Measurements from ENCODE around the gene KCNMA1.

DNA sequence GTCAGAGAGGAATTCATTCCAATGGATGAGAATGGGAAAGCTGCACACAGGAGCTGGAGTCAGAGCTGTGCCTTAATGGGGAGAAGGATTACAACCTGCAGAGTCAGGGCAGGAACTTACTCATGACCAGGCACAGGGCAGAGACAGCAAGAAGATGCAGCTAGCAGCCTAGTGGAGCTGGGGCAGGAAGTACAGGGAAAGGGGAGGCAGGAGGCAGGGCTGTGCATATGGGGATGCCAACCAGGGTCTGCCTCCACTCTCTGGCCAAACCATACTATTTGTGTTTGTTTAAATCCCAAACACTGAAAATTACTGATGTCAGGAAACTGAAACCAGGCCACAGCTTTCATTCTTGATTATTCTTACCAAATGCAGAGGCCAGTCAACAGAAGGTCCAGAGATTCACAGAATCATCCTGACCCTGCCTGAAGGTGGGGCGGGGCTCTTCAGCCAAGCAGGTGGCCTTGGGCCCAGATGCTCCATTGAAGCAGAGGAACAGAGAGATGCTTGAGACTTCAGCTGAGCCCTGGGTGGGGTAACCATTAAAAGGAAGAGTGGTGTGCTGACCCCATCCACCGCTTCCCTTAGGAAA lies 461.9 kb downstream of the KCNMA1 start:
- TF ChIP-seq SREBF2 (IDR thresholded peaks at IDR 0.05; ENCODE audit: low read length): no peak
- no peak for TF ChIP-seq CBX3 (IDR thresholded peaks at IDR 0.05; ENCODE audit: borderline replicate concordance, low read depth)
- no peak for TF ChIP-seq CEBPB (IDR thresholded peaks at IDR 0.05; ENCODE audit: borderline replicate concordance in 1 of 2, low read depth in 2 of 2, low read length in 2 of 2)
- TF ChIP-seq CTCF (IDR thresholded peaks at IDR 0.05 in 2 of 3, conservative IDR thresholded peaks at IDR 0.05 in 1 of 3; ENCODE audit: control insufficient read depth in 2 of 3, extremely low read depth in 1 of 3, insufficient read depth in 1 of 3, low read depth in 3 of 3, low read length in 3 of 3): no peak
- TF ChIP-seq CREB1 (IDR thresholded peaks at IDR 0.05; ENCODE audit: low read depth): no peak
- TF ChIP-seq, protein P1, sequence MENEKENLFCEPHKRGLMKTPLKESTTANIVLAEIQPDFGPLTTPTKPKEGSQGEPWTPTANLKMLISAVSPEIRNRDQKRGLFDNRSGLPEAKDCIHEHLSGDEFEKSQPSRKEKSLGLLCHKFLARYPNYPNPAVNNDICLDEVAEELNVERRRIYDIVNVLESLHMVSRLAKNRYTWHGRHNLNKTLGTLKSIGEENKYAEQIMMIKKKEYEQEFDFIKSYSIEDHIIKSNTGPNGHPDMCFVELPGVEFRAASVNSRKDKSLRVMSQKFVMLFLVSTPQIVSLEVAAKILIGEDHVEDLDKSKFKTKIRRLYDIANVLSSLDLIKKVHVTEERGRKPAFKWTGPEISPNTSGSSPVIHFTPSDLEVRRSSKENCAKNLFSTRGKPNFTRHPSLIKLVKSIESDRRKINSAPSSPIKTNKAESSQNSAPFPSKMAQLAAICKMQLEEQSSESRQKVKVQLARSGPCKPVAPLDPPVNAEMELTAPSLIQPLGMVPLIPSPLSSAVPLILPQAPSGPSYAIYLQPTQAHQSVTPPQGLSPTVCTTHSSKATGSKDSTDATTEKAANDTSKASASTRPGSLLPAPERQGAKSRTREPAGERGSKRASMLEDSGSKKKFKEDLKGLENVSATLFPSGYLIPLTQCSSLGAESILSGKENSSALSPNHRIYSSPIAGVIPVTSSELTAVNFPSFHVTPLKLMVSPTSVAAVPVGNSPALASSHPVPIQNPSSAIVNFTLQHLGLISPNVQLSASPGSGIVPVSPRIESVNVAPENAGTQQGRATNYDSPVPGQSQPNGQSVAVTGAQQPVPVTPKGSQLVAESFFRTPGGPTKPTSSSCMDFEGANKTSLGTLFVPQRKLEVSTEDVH (IDR thresholded peaks at IDR 0.05; ENCODE audit: low read depth, partially characterized antibody): no peak
- TF ChIP-seq TCF12 (IDR thresholded peaks at IDR 0.05; ENCODE audit: low read depth, low read length): no peak
- TF ChIP-seq POLR2AphosphoS5 (IDR thresholded peaks at IDR 0.05; ENCODE audit: low read length): no peak
- no peak for TF ChIP-seq NFXL1 (IDR thresholded peaks at IDR 0.05; ENCODE audit: borderline replicate concordance)
- no peak for TF ChIP-seq POLR2A (IDR thresholded peaks at IDR 0.05; ENCODE audit: low read depth, low read length)
